ENCODE data around the gene LDLRAD1.
"Not testable (repeated sequence)": the region's sequence is repeated elsewhere in the genome, so short reads cannot be mapped to it uniquely, and the experiment has no call there.

DNA sequence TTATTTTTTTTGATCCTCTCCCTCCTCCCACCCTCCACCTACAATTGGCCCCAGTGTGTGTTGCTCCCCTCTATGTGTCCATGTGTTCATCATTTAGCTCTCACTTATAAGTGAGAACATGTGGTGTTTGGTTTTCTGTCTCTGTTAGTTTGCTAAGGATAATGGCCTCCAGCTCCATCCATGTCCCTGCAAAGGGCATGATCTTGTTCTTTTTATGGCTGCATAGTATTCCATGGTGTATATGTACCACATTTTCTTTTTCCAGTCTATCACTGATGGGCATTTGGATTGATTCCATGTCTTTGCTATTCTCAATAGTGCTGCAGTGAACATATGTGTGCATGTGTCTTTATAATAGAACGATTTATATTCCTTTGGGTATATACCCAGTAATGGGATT lies 6.8 kb upstream of the LDLRAD1 start:
- not testable (repeated sequence) for TF ChIP-seq POLR2AphosphoS5, POLR2A (IDR thresholded peaks at IDR 0.05; ENCODE audit: low read depth, low read length)
